ENCODE data around the gene IL10RB. TPM values are rescaled to one million over a fixed set of nuclear protein-coding genes. Genes with fewer than 3 reads are reported as not detected.

The IL10RB gene
- total and polyA plus RNA-seq, 2 of the 13 experiments (the other 11 are each of a cell fraction or from before 2014, with no cell fraction given), result 17.4 to 18.2 TPM

- TF ChIP-seq USF2 (IDR thresholded peaks at IDR 0.05; ENCODE audit: low read depth, low read length) (no peak), USF2 (CRISPR knock-in tag; IDR thresholded peaks at IDR 0.05; ENCODE audit: borderline replicate concordance) (no peak; the same call in 1 of the 2 replicates), DBP (CRISPR knock-in tag; IDR thresholded peaks at IDR 0.05; ENCODE audit: not compliant biosample characterization) (peak; percentile 43), REPIN1 (CRISPR knock-in tag; IDR thresholded peaks at IDR 0.05; ENCODE audit: borderline replicate concordance, low read depth) (no peak), ZNF383 (CRISPR knock-in tag; IDR thresholded peaks at IDR 0.05; ENCODE audit: borderline replicate concordance) (no peak), RFXANK (CRISPR knock-in tag; IDR thresholded peaks at IDR 0.05) (no peak), TFDP1 (CRISPR knock-in tag; IDR thresholded peaks at IDR 0.05; ENCODE audit: borderline replicate concordance) (no peak), MLXIP (CRISPR knock-in tag; IDR thresholded peaks at IDR 0.05; ENCODE audit: borderline replicate concordance) (no peak), ARNT2 (CRISPR knock-in tag; IDR thresholded peaks at IDR 0.05; ENCODE audit: low read depth) (peak; percentile 78; the same call in 1 of the 2 replicates), ZNF576 (CRISPR knock-in tag; IDR thresholded peaks at IDR 0.05) (no peak), PITX1 (CRISPR knock-in tag; IDR thresholded peaks at IDR 0.05) (no peak), ZNF451 (CRISPR knock-in tag; IDR thresholded peaks at IDR 0.05) (0 out of 2 replicates have a peak, but pooled peaks have one; percentile 8), POLR2A (IDR thresholded peaks at IDR 0.05; ENCODE audit: insufficient read depth in 1 of 2, low read depth in 2 of 2, low read length in 2 of 2) (peak; percentile 39 to 56; a peak in 2 of 4 replicates), CHD4 (IDR thresholded peaks at IDR 0.05; ENCODE audit: borderline replicate concordance, low read length) (no peak), ZNF253 (CRISPR knock-in tag; IDR thresholded peaks at IDR 0.05; ENCODE audit: borderline replicate concordance) (no peak), RBFOX2 (IDR thresholded peaks at IDR 0.05; ENCODE audit: low read depth, low read length) (peak; percentile 79), SOX6 (IDR thresholded peaks at IDR 0.05) (no peak), SOX6 (CRISPR knock-in tag; IDR thresholded peaks at IDR 0.05) (no peak), GABPA (IDR thresholded peaks at IDR 0.05; ENCODE audit: low read depth, low read length) (no peak), GABPA (CRISPR knock-in tag; IDR thresholded peaks at IDR 0.05; ENCODE audit: low read depth) (no peak), ZNF660 (CRISPR knock-in tag; IDR thresholded peaks at IDR 0.05; ENCODE audit: borderline replicate concordance, low read depth) (no peak), RBM39 (IDR thresholded peaks at IDR 0.05; ENCODE audit: low read depth, low read length, poor library complexity, severe bottlenecking) (peak; percentile 39)
These were observed 36.2 kb upstream of the IL10RB start, which contains the start of gene IFNAR2 (continued) for GRCh38 chr21:33229784-33230544.
